ENCODE measurements around the gene DHX58. TPM values are rescaled to one million over a fixed set of nuclear protein-coding genes. Genes with fewer than 3 reads are reported as not detected.

Gene DHX58
- total and polyA plus RNA-seq, 10 of the 15 experiments (the other 5 are each of a cell fraction or from before 2014, with no cell fraction given), result 3.5 to 69.8 (median 16.4) TPM

GRCh38 chr17:42061646-42062487, 50.6 kb downstream of the DHX58 start:
- H3K79me2 ChIP-seq (ENCODE audit: control insufficient read depth, insufficient read depth, low read length), result no peaks in the 10 kb centered on the region
- POLR2A ChIA-PET, result interaction anchor here (0.6 kb wide), 1 partner anchor 368 kb away, joined by 3 read pairs; no protein-coding TSS in a partner anchor
- peaks cover 11% of the 10 kb centered on the region for H3K4me1 ChIP-seq (ENCODE audit: control insufficient read depth, insufficient read depth, low read length)
- intact Hi-C loops (cut with micrococcal nuclease; ENCODE audit: unreplicated experiment), result loop anchor here (5.0 kb wide), 1 partner anchor 35 kb away; no protein-coding TSS in a partner anchor
- CTCF ChIA-PET, result interaction anchor here (0.6 to 1.3 kb wide), 3 partner anchors 12 to 120 kb away, joined by 3 to 4 read pairs (median 3); no protein-coding TSS in a partner anchor
- RAD21 ChIA-PET (ENCODE audit: unreplicated experiment), result no interaction called here
- no peaks in the 10 kb centered on the region for H4K20me1 ChIP-seq (ENCODE audit: control insufficient read depth, insufficient read depth)
- no peak overlapping the region for H3K9ac ChIP-seq (ENCODE audit: control insufficient read depth, insufficient read depth, low read length)
- FAIRE-seq, result no peak
- no peak for TF ChIP-seq ZZZ3 (IDR thresholded peaks at IDR 0.05; ENCODE audit: control insufficient read depth, insufficient read length, low read depth)
- TF ChIP-seq SMARCA5 (IDR thresholded peaks at IDR 0.05), result no peak
- TF ChIP-seq, protein P1, sequence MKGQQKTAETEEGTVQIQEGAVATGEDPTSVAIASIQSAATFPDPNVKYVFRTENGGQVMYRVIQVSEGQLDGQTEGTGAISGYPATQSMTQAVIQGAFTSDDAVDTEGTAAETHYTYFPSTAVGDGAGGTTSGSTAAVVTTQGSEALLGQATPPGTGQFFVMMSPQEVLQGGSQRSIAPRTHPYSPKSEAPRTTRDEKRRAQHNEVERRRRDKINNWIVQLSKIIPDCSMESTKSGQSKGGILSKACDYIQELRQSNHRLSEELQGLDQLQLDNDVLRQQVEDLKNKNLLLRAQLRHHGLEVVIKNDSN (IDR thresholded peaks at IDR 0.05; ENCODE audit: borderline replicate concordance, extremely low read length, insufficient read depth, low read depth, low read length), result no peak
- TF ChIP-seq NFYB (IDR thresholded peaks at IDR 0.05; ENCODE audit: insufficient read depth, low read depth, low read length), result no peak
- no peak for TF ChIP-seq EZH2 (IDR thresholded peaks at IDR 0.05; ENCODE audit: borderline replicate concordance, control insufficient read depth, low read depth, low read length)
- TF ChIP-seq SPI1 (IDR thresholded peaks at IDR 0.05; ENCODE audit: borderline replicate concordance, insufficient read depth, low read depth, low read length), result no peak
- no peak for TF ChIP-seq ATF7 (IDR thresholded peaks at IDR 0.05; ENCODE audit: low read depth)
- TF ChIP-seq GATAD2B (conservative IDR thresholded peaks at IDR 0.05; ENCODE audit: low read depth), result no peak
- TF ChIP-seq NBN (IDR thresholded peaks at IDR 0.05), result no peak
- TF ChIP-seq MTA3 (IDR thresholded peaks at IDR 0.05; ENCODE audit: borderline replicate concordance, low read length), result no peak
- no peak for TF ChIP-seq NRF1 (conservative IDR thresholded peaks at IDR 0.05; ENCODE audit: low read depth, low read length)
- no peak for TF ChIP-seq RELA (IDR thresholded peaks at IDR 0.05; ENCODE audit: borderline replicate concordance, partially characterized antibody)
- TF ChIP-seq NFXL1 (IDR thresholded peaks at IDR 0.05; ENCODE audit: borderline replicate concordance), result no peak
- TF ChIP-seq, protein P2, sequence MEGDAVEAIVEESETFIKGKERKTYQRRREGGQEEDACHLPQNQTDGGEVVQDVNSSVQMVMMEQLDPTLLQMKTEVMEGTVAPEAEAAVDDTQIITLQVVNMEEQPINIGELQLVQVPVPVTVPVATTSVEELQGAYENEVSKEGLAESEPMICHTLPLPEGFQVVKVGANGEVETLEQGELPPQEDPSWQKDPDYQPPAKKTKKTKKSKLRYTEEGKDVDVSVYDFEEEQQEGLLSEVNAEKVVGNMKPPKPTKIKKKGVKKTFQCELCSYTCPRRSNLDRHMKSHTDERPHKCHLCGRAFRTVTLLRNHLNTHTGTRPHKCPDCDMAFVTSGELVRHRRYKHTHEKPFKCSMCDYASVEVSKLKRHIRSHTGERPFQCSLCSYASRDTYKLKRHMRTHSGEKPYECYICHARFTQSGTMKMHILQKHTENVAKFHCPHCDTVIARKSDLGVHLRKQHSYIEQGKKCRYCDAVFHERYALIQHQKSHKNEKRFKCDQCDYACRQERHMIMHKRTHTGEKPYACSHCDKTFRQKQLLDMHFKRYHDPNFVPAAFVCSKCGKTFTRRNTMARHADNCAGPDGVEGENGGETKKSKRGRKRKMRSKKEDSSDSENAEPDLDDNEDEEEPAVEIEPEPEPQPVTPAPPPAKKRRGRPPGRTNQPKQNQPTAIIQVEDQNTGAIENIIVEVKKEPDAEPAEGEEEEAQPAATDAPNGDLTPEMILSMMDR (IDR thresholded peaks at IDR 0.05 in 2 of 3, conservative IDR thresholded peaks at IDR 0.05 in 1 of 3; ENCODE audit: control insufficient read depth in 2 of 3, extremely low read depth in 1 of 3, insufficient read depth in 1 of 3, low read depth in 3 of 3, low read length in 3 of 3), result no peak
- in situ Hi-C loops (cut with MboI), result no loop called here
- H3K9me3 ChIP-seq (replicated peaks; ENCODE audit: control insufficient read depth, insufficient read depth, low read length), result peaks cover 1% of the 10 kb centered on the region; the same call in 2 of the 3 replicates
- no peak overlapping the region for H2AFZ ChIP-seq (ENCODE audit: control insufficient read depth, low read depth, low read length)
- SMC1A ChIA-PET (ENCODE audit: uncharacterized antibody, unreplicated experiment), result interaction anchor here (0.5 to 1.3 kb wide), 2 partner anchors 23 to 36 kb away, joined by 3 to 4 read pairs; no protein-coding TSS in a partner anchor
- H3K4me2 ChIP-seq (ENCODE audit: control insufficient read depth, insufficient read depth), result no peak overlapping the region
- no peaks in the 10 kb centered on the region for H3K36me3 ChIP-seq (ENCODE audit: control insufficient read depth in 2 of 2, insufficient read depth in 2 of 2, low read length in 1 of 2)
- no peak for ATAC-seq
- BruUV-seq (replicated peaks), result no TSS peak
- 52% methylated on average over 5 of the region's 5 CpGs for WGBS (ENCODE audit: insufficient coverage, insufficient replicate concordance, low lambda C conversion rate, missing lambda C conversion rate)
- H3K27ac ChIP-seq (ENCODE audit: control insufficient read depth, insufficient read depth), result no peak overlapping the region
- H3K4me3 ChIP-seq, result no peak overlapping the region
- no peaks in the 10 kb centered on the region for H3K27me3 ChIP-seq (replicated peaks in 1 of 2; ENCODE audit: control insufficient read depth in 2 of 2, insufficient read depth in 2 of 2, low read length in 1 of 2)
- no peak for DNase-seq (ENCODE audit: low read depth, low spot score)
